PFSK-1 (cell line): ENCODE measurements around the gene ATG16L1.

ENCODE experiments used
- FOXP2 ChIP-seq: optimal IDR thresholded peaks from 2 replicates; pipeline ENCODE3; 2011; ENCODE audit warnings: borderline replicate concordance, control low read depth, inconsistent platforms; ENCODE audit not compliant: insufficient read depth; ENCODE audit errors: extremely low read length, extremely low read depth
- POLR2AphosphoS5 ChIP-seq: IDR thresholded peaks from 2 replicates; pipeline ENCODE4 v1.6.1; 2012; ENCODE audit warnings: low read depth, mild to moderate bottlenecking, control low read depth, low read length, moderate library complexity
- SIN3A ChIP-seq: IDR thresholded peaks from 2 replicates; pipeline ENCODE4 v1.6.1; 2012; ENCODE audit warnings: mild to moderate bottlenecking, low read length, moderate library complexity, borderline replicate concordance; ENCODE audit not compliant: insufficient read depth
- TF ChIP-seq, protein P1 (sequence below), 2 experiments: IDR thresholded peaks; 2 replicates each; pipeline versions ENCODE4 v1.6.1 to v1.8.0; 2011 to 2012; ENCODE audit warnings: low read depth in 2 of 2, low read length in 2 of 2, control low read depth in 1 of 2, inconsistent platforms in 1 of 2, mild to moderate bottlenecking in 1 of 2, moderate library complexity in 1 of 2; ENCODE audit not compliant: insufficient read depth in 1 of 2

DNA sequence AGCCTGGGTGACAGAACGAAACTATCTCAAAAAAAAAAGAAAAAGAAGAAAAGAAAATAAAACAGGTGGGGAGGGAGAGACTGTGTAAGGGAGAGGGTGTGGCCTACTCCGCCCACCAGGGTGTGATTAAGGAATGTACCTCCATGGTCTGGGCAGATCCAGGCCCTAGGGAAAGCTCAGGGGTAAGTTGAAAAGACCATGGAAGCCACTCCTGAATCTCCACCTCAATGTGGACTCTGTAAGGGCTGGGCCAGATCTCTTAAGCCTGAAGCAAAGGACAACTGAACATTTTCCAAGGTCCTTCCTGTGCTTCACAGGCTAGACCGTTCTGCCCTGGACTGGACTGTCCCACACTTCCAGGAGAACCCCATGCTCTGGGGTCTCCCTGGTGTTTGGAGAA, 9.7 kb upstream of the ATG16L1 start:
- TF ChIP-seq, protein P1, sequence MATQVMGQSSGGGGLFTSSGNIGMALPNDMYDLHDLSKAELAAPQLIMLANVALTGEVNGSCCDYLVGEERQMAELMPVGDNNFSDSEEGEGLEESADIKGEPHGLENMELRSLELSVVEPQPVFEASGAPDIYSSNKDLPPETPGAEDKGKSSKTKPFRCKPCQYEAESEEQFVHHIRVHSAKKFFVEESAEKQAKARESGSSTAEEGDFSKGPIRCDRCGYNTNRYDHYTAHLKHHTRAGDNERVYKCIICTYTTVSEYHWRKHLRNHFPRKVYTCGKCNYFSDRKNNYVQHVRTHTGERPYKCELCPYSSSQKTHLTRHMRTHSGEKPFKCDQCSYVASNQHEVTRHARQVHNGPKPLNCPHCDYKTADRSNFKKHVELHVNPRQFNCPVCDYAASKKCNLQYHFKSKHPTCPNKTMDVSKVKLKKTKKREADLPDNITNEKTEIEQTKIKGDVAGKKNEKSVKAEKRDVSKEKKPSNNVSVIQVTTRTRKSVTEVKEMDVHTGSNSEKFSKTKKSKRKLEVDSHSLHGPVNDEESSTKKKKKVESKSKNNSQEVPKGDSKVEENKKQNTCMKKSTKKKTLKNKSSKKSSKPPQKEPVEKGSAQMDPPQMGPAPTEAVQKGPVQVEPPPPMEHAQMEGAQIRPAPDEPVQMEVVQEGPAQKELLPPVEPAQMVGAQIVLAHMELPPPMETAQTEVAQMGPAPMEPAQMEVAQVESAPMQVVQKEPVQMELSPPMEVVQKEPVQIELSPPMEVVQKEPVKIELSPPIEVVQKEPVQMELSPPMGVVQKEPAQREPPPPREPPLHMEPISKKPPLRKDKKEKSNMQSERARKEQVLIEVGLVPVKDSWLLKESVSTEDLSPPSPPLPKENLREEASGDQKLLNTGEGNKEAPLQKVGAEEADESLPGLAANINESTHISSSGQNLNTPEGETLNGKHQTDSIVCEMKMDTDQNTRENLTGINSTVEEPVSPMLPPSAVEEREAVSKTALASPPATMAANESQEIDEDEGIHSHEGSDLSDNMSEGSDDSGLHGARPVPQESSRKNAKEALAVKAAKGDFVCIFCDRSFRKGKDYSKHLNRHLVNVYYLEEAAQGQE (IDR thresholded peaks at IDR 0.05; ENCODE audit: insufficient read depth in 1 of 2, low read depth in 2 of 2, low read length in 2 of 2), result no peak
- TF ChIP-seq POLR2AphosphoS5 (no peak), FOXP2 (no peak), SIN3A (no peak)
